Stomach (tissue), 4 donors: ENCODE data around the gene ATP8A1.

Experiments
- CTCF ChIP-seq, 7 experiments: fragments of 450-650 bp in 4 of 7; fragments of 200-600 bp in 3 of 7; sonication (generic) in 3 of 7; IDR thresholded peaks; one replicate each; pipeline ENCODE4 v1.5.1; 2016 to 2019; ENCODE audit warnings: antibody characterized with exemption in 7 of 7, control low read depth in 2 of 7, mild to moderate bottlenecking in 1 of 7
- EP300 ChIP-seq: sonication (generic); formaldehyde crosslinking; IDR thresholded peaks from one replicate; pipeline ENCODE4 v1.6.1; 2017; ENCODE audit warnings: antibody characterized with exemption
- POLR2A ChIP-seq, 4 donors: fragments of 450-650 bp; IDR thresholded peaks; one replicate each; pipeline ENCODE4 v1.6.1; 2016; ENCODE audit warnings: antibody characterized with exemption in 4 of 4, control low read depth in 2 of 4, mild to moderate bottlenecking in 1 of 4, moderate library complexity in 1 of 4
- POLR2AphosphoS5 ChIP-seq, 3 donors: sonication (generic); formaldehyde crosslinking; IDR thresholded peaks; one replicate each; pipeline ENCODE4 v1.6.1; 2016; ENCODE audit warnings: antibody characterized with exemption in 3 of 3

- TF ChIP-seq POLR2A (IDR thresholded peaks at IDR 0.05) = no peak
- TF ChIP-seq CTCF (IDR thresholded peaks at IDR 0.05) = no peak
- TF ChIP-seq POLR2AphosphoS5 (IDR thresholded peaks at IDR 0.05) = no peak
- no peak for TF ChIP-seq EP300
Observed at GRCh38 chr4:42632653-42633382, 24.1 kb downstream of the ATP8A1 start.
